KG1 (cell line): ENCODE data around the gene EFHD1.
"Not testable (repeated sequence)": the region's sequence is repeated elsewhere in the genome, so short reads cannot be mapped to it uniquely, and the experiment has no call there.

Experiments
- DNase-seq: peaks from one replicate; lab custom pipeline; 2025; lab: John Stamatoyannopoulos, UW

Gene EFHD1

GRCh38 chr2:232696609-232697058 lies 63.2 kb downstream of the EFHD1 start:
- no peak for DNase-seq

- DNase-seq = peak; percentile 85
Observed at GRCh38 chr2:232697059-232697806, 63.8 kb downstream of the EFHD1 start, which contains the start of gene GIGYF2. Gene GIGYF2, plus strand, starts transcription at chr2:232697331. Its CDS starts 37,867 bp downstream, at chr2:232735198.

GRCh38 chr2:232697807-232698110 lies 64.4 kb downstream of the EFHD1 start:
- peak; percentile 13 for DNase-seq

- DNase-seq = no peak
Observed at GRCh38 chr2:232698556-232699091, 65.2 kb downstream of the EFHD1 start.

- DNase-seq = no peak
Observed at GRCh38 chr2:232699110-232699509, 65.7 kb downstream of the EFHD1 start.

DNA sequence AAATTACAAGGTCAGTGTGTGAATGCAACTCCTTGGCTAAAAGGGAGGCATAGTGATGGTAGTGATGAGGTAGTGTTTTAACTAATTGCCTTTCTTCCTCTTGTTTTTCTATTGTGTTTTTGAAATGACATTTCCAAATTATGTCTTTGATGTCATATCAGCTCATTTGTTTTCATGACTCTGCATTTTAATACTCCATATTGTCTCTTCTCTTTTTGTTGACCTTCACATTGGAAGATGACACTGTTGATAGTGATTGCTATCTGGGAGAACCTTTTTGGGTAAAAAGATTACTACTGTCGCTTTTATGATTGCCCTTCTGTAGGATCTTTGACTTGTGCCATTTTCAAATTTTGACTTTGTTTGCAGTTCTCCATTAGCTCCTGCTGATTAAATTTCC lies 66.8 kb downstream of the EFHD1 start:
- no peak for DNase-seq

- DNase-seq = no peak
Observed at GRCh38 chr2:232707076-232707475, 73.7 kb downstream of the EFHD1 start.

DNA sequence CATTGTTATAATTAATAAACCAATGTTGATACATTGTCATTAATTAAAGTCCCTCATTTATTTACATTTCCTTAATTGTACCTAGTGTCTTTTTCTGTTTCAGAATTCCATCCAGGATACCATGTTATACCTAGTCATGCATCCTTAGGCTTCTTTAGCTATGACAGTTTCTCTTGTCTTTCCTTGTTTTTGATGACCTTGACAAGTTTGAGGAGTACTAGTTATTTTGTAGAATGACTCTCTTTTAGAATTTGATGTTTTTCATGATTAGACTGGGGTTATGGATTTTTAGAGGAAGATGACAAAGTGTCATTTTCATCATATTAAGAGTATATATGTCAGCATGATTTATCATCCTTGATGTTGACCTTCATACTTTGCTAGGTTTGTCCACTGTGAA lies 80.1 kb downstream of the EFHD1 start:
- no peak for DNase-seq

DNA sequence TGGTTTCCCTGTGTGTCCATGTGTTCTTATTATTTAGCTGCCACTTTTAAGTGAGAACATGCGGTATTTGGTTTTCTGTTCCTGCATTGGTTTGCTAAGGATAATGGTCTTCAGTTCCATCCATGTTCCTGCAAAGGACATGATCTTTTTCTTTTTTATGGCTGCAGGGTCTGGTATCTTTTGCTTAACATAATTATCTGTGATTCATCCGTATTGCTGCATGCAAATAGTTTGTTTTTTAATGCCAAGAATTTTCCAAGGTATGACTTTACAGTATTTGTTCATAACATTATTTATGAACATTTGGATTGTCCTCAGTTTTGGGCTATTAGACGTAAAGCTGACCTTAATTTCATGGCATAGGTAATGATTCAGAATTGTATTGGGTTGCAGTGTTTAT lies 81.6 kb downstream of the EFHD1 start:
- DNase-seq = no peak

GRCh38 chr2:232720056-232720455 lies 86.7 kb downstream of the EFHD1 start:
- DNase-seq = not testable (repeated sequence)

GRCh38 chr2:232721261-232721660 lies 87.9 kb downstream of the EFHD1 start:
- DNase-seq = no peak

DNA sequence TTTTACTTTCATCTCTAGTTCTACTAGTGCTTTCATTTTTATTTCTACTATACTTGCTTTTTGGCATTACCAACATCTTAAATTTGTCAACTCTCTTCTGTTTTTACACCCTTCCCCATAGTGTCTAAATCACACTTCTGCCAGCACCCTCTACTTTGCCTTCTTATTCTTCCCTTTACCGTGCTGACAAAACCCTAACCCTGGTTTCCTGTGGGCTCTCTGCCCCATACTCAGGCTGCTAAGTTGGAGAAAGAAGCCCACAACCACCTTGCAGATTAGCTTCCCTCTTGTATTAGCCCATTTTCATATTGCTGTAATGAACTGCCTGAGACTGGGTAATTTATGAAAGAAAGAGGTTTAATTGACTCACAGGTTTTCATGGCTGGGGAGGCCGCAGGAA lies 88.5 kb downstream of the EFHD1 start:
- peak; percentile 14 for DNase-seq

DNA sequence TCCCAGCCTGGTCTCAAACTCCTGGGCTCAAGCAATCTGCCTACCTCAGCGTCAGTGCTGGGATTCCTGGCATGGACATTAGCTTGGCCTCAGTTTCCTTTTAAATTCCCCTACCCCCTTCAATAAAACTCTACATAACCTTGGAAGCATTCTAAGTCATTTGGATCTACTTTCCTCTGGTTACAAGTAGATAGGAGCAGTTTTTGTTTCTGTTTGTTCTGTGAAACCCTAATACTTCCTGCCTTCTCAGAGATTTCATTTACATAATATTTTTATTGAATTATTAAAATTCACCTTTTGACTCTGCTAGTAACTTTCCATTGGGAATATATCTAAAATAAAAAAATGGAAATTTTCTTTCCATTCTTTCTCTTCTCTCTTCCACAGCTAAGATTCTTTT lies 89.6 kb downstream of the EFHD1 start:
- DNase-seq = no peak

GRCh38 chr2:232728785-232729184 lies 95.4 kb downstream of the EFHD1 start:
- no peak for DNase-seq

DNA sequence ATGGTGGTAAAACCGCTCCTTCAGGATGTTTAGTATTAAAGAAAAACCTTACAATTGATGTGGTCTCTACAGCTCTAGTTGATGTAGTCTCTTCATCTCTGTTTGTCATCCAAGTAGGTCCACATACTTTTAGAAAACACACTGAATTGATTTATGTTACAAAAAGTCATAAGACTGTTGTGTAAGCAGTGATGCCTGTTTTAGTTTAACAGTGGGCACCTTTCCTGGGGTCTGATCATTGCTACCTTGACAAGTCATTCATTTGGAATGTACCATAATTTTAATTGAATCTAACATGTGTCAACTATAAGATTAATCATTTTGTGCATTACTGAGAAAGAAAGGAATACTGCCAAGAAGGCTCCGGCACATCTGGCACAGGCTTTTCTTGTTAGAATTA lies 98.1 kb downstream of the EFHD1 start:
- DNase-seq = no peak
